ENCODE results near the gene ANKRD34A. TPM values are rescaled to one million over a fixed set of nuclear protein-coding genes. Genes with fewer than 3 reads are reported as not detected.

The ANKRD34A gene
- polyA plus RNA-seq, 1 donor from 2014 or later = 1.7 TPM

- H3K9me3 ChIP-seq (ENCODE audit: low read length) = no peaks in the 10 kb centered on the region
- H3F3A ChIP-seq (ENCODE audit: insufficient read depth, low read length, poor library complexity, severe bottlenecking) = peaks cover 3% of the 10 kb centered on the region
- H3K4me3 ChIP-seq (ENCODE audit: low read length) = peak overlapping the region; percentile 79
- H2AFZ ChIP-seq (ENCODE audit: low read depth, low read length) = peak overlapping the region; percentile 35
- peaks cover 41% of the 10 kb centered on the region for H4K20me1 ChIP-seq (ENCODE audit: insufficient read depth)
- TF ChIP-seq CTCF (IDR thresholded peaks at IDR 0.05; ENCODE audit: poor library complexity, severe bottlenecking) (no peak), RAD21 (conservative IDR thresholded peaks at IDR 0.05) (no peak), TAF1 (IDR thresholded peaks at IDR 0.05; ENCODE audit: low read depth) (no peak), REST (IDR thresholded peaks at IDR 0.05; ENCODE audit: borderline replicate concordance) (no peak), EP300 (conservative IDR thresholded peaks at IDR 0.05; ENCODE audit: poor library complexity, severe bottlenecking) (no peak), EZH2 (IDR thresholded peaks at IDR 0.05; ENCODE audit: borderline replicate concordance, insufficient read depth, low read length, poor library complexity, severe bottlenecking) (no peak), MXI1 (conservative IDR thresholded peaks at IDR 0.05; ENCODE audit: poor library complexity, severe bottlenecking) (no peak), SMC3 (conservative IDR thresholded peaks at IDR 0.05; ENCODE audit: poor library complexity) (no peak), POLR2AphosphoS5 (IDR thresholded peaks at IDR 0.05) (no peak)
- H3K79me2 ChIP-seq (replicated peaks; ENCODE audit: insufficient read depth, low read length) = peaks cover 50% of the 10 kb centered on the region
- H3K27me3 ChIP-seq (ENCODE audit: insufficient read depth, low read depth, low read length) = no peaks in the 10 kb centered on the region
- peak overlapping the region; percentile 78 for H3K27ac ChIP-seq (ENCODE audit: low read length)
- peak overlapping the region; percentile 68 for H3K9ac ChIP-seq (ENCODE audit: low read length)
- H3K9me2 ChIP-seq (ENCODE audit: insufficient read depth, low read length) = no peaks in the 10 kb centered on the region
- H3K36me3 ChIP-seq (ENCODE audit: insufficient read depth, low read length) = peaks cover 26% of the 10 kb centered on the region
- peak overlapping the region; percentile 85 for H3K4me2 ChIP-seq (ENCODE audit: low read length)
Observed at GRCh38 chr1:145997016-145997717, 32.8 kb upstream of the ANKRD34A start.

GRCh38 chr1:145996433-145997015 is 32.1 kb upstream of the ANKRD34A start, which contains the start of gene TXNIP:
TXNIP (minus strand) TSS chr1:145996579; CDS start chr1:145996266, 313 bp downstream.
- H3K9me3 ChIP-seq (ENCODE audit: low read length) = no peaks in the 10 kb centered on the region
- H4K20me1 ChIP-seq (ENCODE audit: insufficient read depth) = peaks cover 47% of the 10 kb centered on the region
- peak within 1 kb of the TSS; percentile 76 for H3K9ac ChIP-seq (ENCODE audit: low read length)
- H3K79me2 ChIP-seq (replicated peaks; ENCODE audit: insufficient read depth, low read length) = peaks cover 57% of the 10 kb centered on the region
- peak within 1 kb of the TSS; percentile 85 for H3K4me2 ChIP-seq (ENCODE audit: low read length)
- H3K36me3 ChIP-seq (ENCODE audit: insufficient read depth, low read length) = peaks cover 29% of the 10 kb centered on the region
- H3K9me2 ChIP-seq (ENCODE audit: insufficient read depth, low read length) = no peaks in the 10 kb centered on the region
- H3K4me3 ChIP-seq (ENCODE audit: low read length) = peak within 1 kb of the TSS; percentile 79
- H2AFZ ChIP-seq (ENCODE audit: low read depth, low read length) = peak within 1 kb of the TSS; percentile 35
- H3F3A ChIP-seq (ENCODE audit: insufficient read depth, low read length, poor library complexity, severe bottlenecking) = peaks cover 3% of the 10 kb centered on the region
- H3K27ac ChIP-seq (ENCODE audit: low read length) = peak within 1 kb of the TSS; percentile 85
- H3K27me3 ChIP-seq (ENCODE audit: insufficient read depth, low read depth, low read length) = no peaks in the 10 kb centered on the region
- peak; percentile 19 for TF ChIP-seq CTCF (IDR thresholded peaks at IDR 0.05; ENCODE audit: poor library complexity, severe bottlenecking)
- TF ChIP-seq POLR2AphosphoS5 (IDR thresholded peaks at IDR 0.05) = peak; percentile 80
- TF ChIP-seq RAD21 (conservative IDR thresholded peaks at IDR 0.05) = peak; percentile 15
- peak; percentile 19 for TF ChIP-seq SMC3 (conservative IDR thresholded peaks at IDR 0.05; ENCODE audit: poor library complexity)
- peak; percentile 96 for TF ChIP-seq MXI1 (conservative IDR thresholded peaks at IDR 0.05; ENCODE audit: poor library complexity, severe bottlenecking)
- TF ChIP-seq EZH2 (IDR thresholded peaks at IDR 0.05; ENCODE audit: borderline replicate concordance, insufficient read depth, low read length, poor library complexity, severe bottlenecking) = no peak
- peak; percentile 73 for TF ChIP-seq EP300 (conservative IDR thresholded peaks at IDR 0.05; ENCODE audit: poor library complexity, severe bottlenecking)
- no peak for TF ChIP-seq TAF1 (IDR thresholded peaks at IDR 0.05; ENCODE audit: low read depth)
- no peak for TF ChIP-seq REST (IDR thresholded peaks at IDR 0.05; ENCODE audit: borderline replicate concordance)

All from neural cell (in vitro differentiated cells).